CD4-positive, alpha-beta memory T cell (primary cell): ENCODE measurements around the gene RNF44. TPM values are rescaled to one million over a fixed set of nuclear protein-coding genes. Genes with fewer than 3 reads are reported as not detected.
A peak's percentile ranks its signal among the peaks of the same experiment; 100 is the strongest.

Experiments
- CTCF ChIA-PET: fragments of 350-600 bp; sonication (Branson Sonifier 250); formaldehyde crosslinking; loops from one replicate; lab custom pipeline; 2021; ENCODE audit warnings: inconsistent platforms; ENCODE audit not compliant: partially characterized antibody; lab: Charles Lee
- POLR2A ChIA-PET: fragments of 350-600 bp; sonication (Branson Sonifier 250); formaldehyde crosslinking; loops from one replicate; lab custom pipeline; 2021; ENCODE audit not compliant: partially characterized antibody; lab: Charles Lee
- DNase-seq, 5 donors: peaks; one replicate each; pipeline versions ENCODE4 v3.0.0 to v3.0.0-alpha.2; 2020 to 2022; ENCODE audit warnings: mixed read lengths in 1 of 5
- H3K27ac ChIP-seq: one replicate; pipeline ENCODE4 v1.7.0; 2013; ENCODE audit warnings: low read depth, low read length
- H3K27me3 ChIP-seq: 2 replicates; pipeline ENCODE4 v1.7.0; 2013; ENCODE audit warnings: mild to moderate bottlenecking, low read length, moderate library complexity; ENCODE audit not compliant: insufficient read depth
- H3K36me3 ChIP-seq: 2 replicates; pipeline ENCODE4 v1.7.0; 2013; ENCODE audit warnings: mild to moderate bottlenecking, low read length, moderate library complexity; ENCODE audit not compliant: insufficient read depth
- H3K4me1 ChIP-seq: 2 replicates; pipeline ENCODE4 v1.7.0; 2013; ENCODE audit warnings: mild to moderate bottlenecking, low read length, moderate library complexity; ENCODE audit not compliant: insufficient read depth
- H3K4me3 ChIP-seq, 2 donors: one replicate each; pipeline ENCODE4 v1.7.0; 2013; ENCODE audit warnings: low read length in 2 of 2, mild to moderate bottlenecking in 1 of 2
- H3K9me3 ChIP-seq, 2 donors: one replicate each; pipeline ENCODE4 v1.7.0; 2013; ENCODE audit warnings: low read length in 2 of 2, control low read depth in 1 of 2; ENCODE audit not compliant: control insufficient read depth in 1 of 2
- H3K27ac Mint-ChIP-seq, 7 donors: one replicate each; pipeline ENCODE4 v1.8.0; 2020 to 2021; ENCODE audit warnings: mixed read lengths in 7 of 7, mild to moderate bottlenecking in 6 of 7, inconsistent platforms in 3 of 7, moderate library complexity in 3 of 7
- H3K27me3 Mint-ChIP-seq, 2 donors: one replicate each; pipeline ENCODE4 v1.8.0; 2020 to 2021; ENCODE audit warnings: mixed read lengths in 2 of 2
- H3K36me3 Mint-ChIP-seq, 2 donors: one replicate each; pipeline ENCODE4 v1.8.0; 2020 to 2021; ENCODE audit warnings: mixed read lengths in 2 of 2, inconsistent platforms in 1 of 2, mild to moderate bottlenecking in 1 of 2
- H3K4me1 Mint-ChIP-seq, 4 donors: one replicate each; pipeline ENCODE4 v1.8.0; 2020 to 2021; ENCODE audit warnings: mixed read lengths in 4 of 4, mild to moderate bottlenecking in 1 of 4
- H3K4me3 Mint-ChIP-seq, 8 donors: one replicate each; pipeline ENCODE4 v1.8.0; 2020 to 2021; ENCODE audit warnings: mixed read lengths in 8 of 8, mild to moderate bottlenecking in 7 of 8, moderate library complexity in 6 of 8, inconsistent platforms in 3 of 8
- H3K9me3 Mint-ChIP-seq, 8 donors: one replicate each; pipeline ENCODE4 v1.8.0; 2020 to 2021; ENCODE audit warnings: mixed read lengths in 8 of 8, mild to moderate bottlenecking in 5 of 8, inconsistent platforms in 3 of 8, moderate library complexity in 1 of 8
- intact Hi-C: fragments of 100-400 bp; cut with micrococcal nuclease; formaldehyde crosslinking; loops from one replicate; pipeline ENCODE4 v1.15.1; 2023
- polyA plus RNA-seq, 2 donors: library from polyadenylated mRNA; unstranded; fragments of 300-500 nt; fragmentation: Illumina TruSeq; gene quantifications; one replicate each; pipeline ENCODE4 v1.2.3, GENCODE V29; 2021
- total RNA-seq, 2 experiments: library from RNA; stranded (reverse); gene quantifications; one replicate each; pipeline ENCODE4 v1.2.3, GENCODE V29; 2021

Gene RNF44
- total and polyA plus RNA-seq, 4 experiments from 2014 or later: 1.1 to 262 (median 127) TPM

- intact Hi-C loops: no loop called here
- Histone ChIP-seq H3K4me3 (no peak overlapping the region), H3K4me1 (peaks cover 36% of the 10 kb centered on the region), H3K9me3 (no peaks in the 10 kb centered on the region), H3K27ac (no peak overlapping the region), H3K36me3 (peaks cover 26% of the 10 kb centered on the region), H3K27me3 (no peaks in the 10 kb centered on the region)
- no peak overlapping the region for H3K27ac Mint-ChIP-seq
- no peak for DNase-seq
- ChIA-PET POLR2A (interaction anchor here (0.7 to 18.9 kb wide), 2 partner anchors 17 to 39 kb away, joined by 3 to 533 read pairs; partner anchors contain the start of genes CDHR2 and RNF44), CTCF (interaction anchor here (1.0 kb wide), 1 partner anchor 79 kb away, joined by 3 read pairs; no protein-coding TSS in a partner anchor)
- H3K4me3 Mint-ChIP-seq: no peak overlapping the region
- H3K4me1 Mint-ChIP-seq: peaks cover 10 to 43% (median 29%) of the 10 kb centered on the region in 4 donors
- no peaks in the 10 kb centered on the region for H3K27me3 Mint-ChIP-seq
- H3K36me3 Mint-ChIP-seq: peaks cover 18 to 31% of the 10 kb centered on the region in 2 donors
- peaks cover 0 to 2% (median 0%) of the 10 kb centered on the region in 8 donors for H3K9me3 Mint-ChIP-seq
These were observed 10.7 kb downstream of the RNF44 start for GRCh38 chr5:176526462-176526861.

- peaks cover 13 to 26% of the 10 kb centered on the region in 2 donors for H3K36me3 Mint-ChIP-seq
- ChIA-PET CTCF (no interaction called here), POLR2A (interaction anchor here (0.7 to 18.9 kb wide), 2 partner anchors 17 to 38 kb away, joined by 3 to 533 read pairs; partner anchors contain the start of genes CDHR2 and RNF44)
- Histone ChIP-seq H3K27me3 (no peaks in the 10 kb centered on the region), H3K4me3 (no peak overlapping the region), H3K36me3 (peaks cover 20% of the 10 kb centered on the region), H3K4me1 (peaks cover 28% of the 10 kb centered on the region), H3K9me3 (no peaks in the 10 kb centered on the region), H3K27ac (no peak overlapping the region)
- H3K4me1 Mint-ChIP-seq: peaks cover 6 to 37% (median 24%) of the 10 kb centered on the region in 4 donors
- intact Hi-C loops: no loop called here
- H3K4me3 Mint-ChIP-seq: no peak overlapping the region
- H3K27me3 Mint-ChIP-seq: no peaks in the 10 kb centered on the region
- H3K9me3 Mint-ChIP-seq: peaks cover 0 to 2% (median 0%) of the 10 kb centered on the region in 8 donors
- H3K27ac Mint-ChIP-seq: peak overlapping the region in 3 of 7 donors; percentile 38 to 82 (median 48)
- DNase-seq: no peak
These were observed 11.5 kb downstream of the RNF44 start for GRCh38 chr5:176525677-176526076.

GRCh38 chr5:176524987-176525386 lies 12.2 kb downstream of the RNF44 start:
- Histone ChIP-seq H3K4me1 (peaks cover 22% of the 10 kb centered on the region), H3K36me3 (peaks cover 20% of the 10 kb centered on the region), H3K27me3 (no peaks in the 10 kb centered on the region), H3K4me3 (no peak overlapping the region), H3K9me3 (no peaks in the 10 kb centered on the region), H3K27ac (no peak overlapping the region)
- H3K27me3 Mint-ChIP-seq: no peaks in the 10 kb centered on the region
- ChIA-PET POLR2A (interaction anchor here (0.9 to 18.9 kb wide), 2 partner anchors 18 to 25 kb away, joined by 3 to 533 read pairs; partner anchors contain the start of genes CDHR2 and RNF44), CTCF (no interaction called here)
- DNase-seq: no peak
- H3K36me3 Mint-ChIP-seq: peaks cover 13 to 26% of the 10 kb centered on the region in 2 donors
- H3K9me3 Mint-ChIP-seq: peaks cover 0 to 2% (median 0%) of the 10 kb centered on the region in 8 donors
- H3K27ac Mint-ChIP-seq: peak overlapping the region in 2 of 7 donors; percentile 22 to 38
- H3K4me1 Mint-ChIP-seq: peaks cover 9 to 41% (median 24%) of the 10 kb centered on the region in 4 donors
- intact Hi-C loops: no loop called here
- H3K4me3 Mint-ChIP-seq: no peak overlapping the region

GRCh38 chr5:176524138-176524537 lies 13.1 kb downstream of the RNF44 start:
- peaks cover 6 to 35% (median 17%) of the 10 kb centered on the region in 4 donors for H3K4me1 Mint-ChIP-seq
- Histone ChIP-seq H3K36me3 (peaks cover 14% of the 10 kb centered on the region), H3K27ac (no peak overlapping the region), H3K9me3 (no peaks in the 10 kb centered on the region), H3K4me1 (peaks cover 15% of the 10 kb centered on the region), H3K4me3 (no peak overlapping the region), H3K27me3 (no peaks in the 10 kb centered on the region)
- no peaks in the 10 kb centered on the region for H3K9me3 Mint-ChIP-seq
- DNase-seq: no peak
- H3K27me3 Mint-ChIP-seq: no peaks in the 10 kb centered on the region
- H3K4me3 Mint-ChIP-seq: no peak overlapping the region
- peak overlapping the region in 1 of 7 donors; percentile 47 for H3K27ac Mint-ChIP-seq
- intact Hi-C loops: no loop called here
- CTCF ChIA-PET: interaction anchor here (1.0 to 1.4 kb wide), 2 partner anchors 10 to 12 kb away, joined by 3 to 7 read pairs; no protein-coding TSS in a partner anchor
- H3K36me3 Mint-ChIP-seq: peaks cover 9 to 19% of the 10 kb centered on the region in 2 donors
- POLR2A ChIA-PET: interaction anchor here (18.9 kb wide), 1 partner anchor 19 kb away, joined by 533 read pairs; the partner anchor contains the start of genes CDHR2 and RNF44

- Mint-ChIP-seq H3K4me1 (peaks cover 12 to 34% (median 18%) of the 10 kb centered on the region in 4 donors), H3K27ac (peak overlapping the region in 4 of 7 donors; percentile 29 to 36 (median 32)), H3K4me3 (no peak overlapping the region), H3K36me3 (peaks cover 0 to 3% of the 10 kb centered on the region in 2 donors), H3K27me3 (no peaks in the 10 kb centered on the region), H3K9me3 (no peaks in the 10 kb centered on the region)
- Histone ChIP-seq H3K27me3 (no peaks in the 10 kb centered on the region), H3K9me3 (no peaks in the 10 kb centered on the region), H3K36me3 (no peaks in the 10 kb centered on the region), H3K4me1 (no peaks in the 10 kb centered on the region), H3K27ac (no peak overlapping the region), H3K4me3 (no peak overlapping the region)
- POLR2A ChIA-PET: interaction anchor here (18.9 kb wide), 1 partner anchor 21 kb away, joined by 533 read pairs; the partner anchor contains the start of genes CDHR2 and RNF44
- no peak for DNase-seq
- CTCF ChIA-PET: no interaction called here
- intact Hi-C loops: no loop called here
These were observed 15.4 kb downstream of the RNF44 start for GRCh38 chr5:176521699-176522263.

GRCh38 chr5:176521286-176521685 lies 15.9 kb downstream of the RNF44 start:
- no peak for DNase-seq
- no peaks in the 10 kb centered on the region for H3K9me3 Mint-ChIP-seq
- Histone ChIP-seq H3K4me3 (no peak overlapping the region), H3K9me3 (no peaks in the 10 kb centered on the region), H3K4me1 (no peaks in the 10 kb centered on the region), H3K27ac (no peak overlapping the region), H3K36me3 (no peaks in the 10 kb centered on the region), H3K27me3 (no peaks in the 10 kb centered on the region)
- CTCF ChIA-PET: no interaction called here
- H3K4me1 Mint-ChIP-seq: peaks cover 13 to 35% (median 19%) of the 10 kb centered on the region in 4 donors
- intact Hi-C loops: no loop called here
- H3K27ac Mint-ChIP-seq: no peak overlapping the region
- peaks cover 0 to 3% of the 10 kb centered on the region in 2 donors for H3K36me3 Mint-ChIP-seq
- no peaks in the 10 kb centered on the region for H3K27me3 Mint-ChIP-seq
- POLR2A ChIA-PET: interaction anchor here (0.8 to 18.9 kb wide), 2 partner anchors 22 to 54 kb away, joined by 3 to 533 read pairs; partner anchors contain the start of genes CDHR2 and RNF44
- no peak overlapping the region for H3K4me3 Mint-ChIP-seq
